HG03457 (cell line): Measurements from ENCODE around the gene ATP1A1.

ENCODE experiments used
- ATAC-seq: cut with Tn5 transposase; IDR thresholded peaks from one replicate; pipeline ENCODE4 v1.9.1; 2021; ENCODE audit warnings: moderate number of reproducible peaks; ENCODE audit not compliant: unreplicated experiment

The ATP1A1 gene

DNA sequence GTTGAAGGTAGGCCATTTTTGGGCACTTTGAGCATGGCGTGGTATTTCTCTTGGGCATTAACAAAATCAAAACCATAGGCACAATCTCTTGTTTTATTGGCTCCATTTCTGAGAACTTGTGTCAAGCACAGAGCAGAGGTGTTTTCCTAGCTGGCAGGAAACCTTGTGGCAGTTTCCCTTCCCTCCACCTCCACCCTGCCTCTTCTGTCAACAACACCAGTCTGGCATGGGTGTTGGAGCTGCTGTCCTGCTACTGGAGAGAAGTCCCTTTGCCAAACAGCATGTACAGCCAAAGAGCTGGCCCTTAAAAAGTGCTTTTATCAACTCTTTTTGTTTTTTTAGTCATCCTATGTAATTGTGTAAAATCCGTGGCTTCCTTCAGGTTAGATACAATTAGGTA, 16.0 kb downstream of the ATP1A1 start:
- ATAC-seq = no peak

DNA sequence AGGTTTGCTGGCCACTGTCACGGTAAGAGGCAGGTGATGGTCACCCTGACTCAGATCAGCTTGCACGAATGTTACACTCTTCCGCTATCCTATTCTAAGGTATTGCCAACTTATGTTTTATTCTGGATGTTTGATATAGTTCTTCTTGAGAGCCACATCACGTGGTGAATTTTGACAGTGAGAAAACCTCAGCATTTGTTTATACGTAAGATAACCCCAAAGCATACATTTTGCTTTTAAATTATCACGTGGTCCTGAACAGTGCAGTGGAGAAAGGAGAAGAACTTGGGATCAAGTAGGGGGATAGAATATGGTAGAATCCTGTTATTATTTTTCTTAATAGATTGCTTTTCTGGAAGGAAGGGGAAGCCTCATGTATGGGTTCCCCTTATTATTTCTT, 16.6 kb downstream of the ATP1A1 start:
- no peak for ATAC-seq

GRCh38 chr1:116390195-116390594, 17.2 kb downstream of the ATP1A1 start:
- ATAC-seq = no peak

DNA sequence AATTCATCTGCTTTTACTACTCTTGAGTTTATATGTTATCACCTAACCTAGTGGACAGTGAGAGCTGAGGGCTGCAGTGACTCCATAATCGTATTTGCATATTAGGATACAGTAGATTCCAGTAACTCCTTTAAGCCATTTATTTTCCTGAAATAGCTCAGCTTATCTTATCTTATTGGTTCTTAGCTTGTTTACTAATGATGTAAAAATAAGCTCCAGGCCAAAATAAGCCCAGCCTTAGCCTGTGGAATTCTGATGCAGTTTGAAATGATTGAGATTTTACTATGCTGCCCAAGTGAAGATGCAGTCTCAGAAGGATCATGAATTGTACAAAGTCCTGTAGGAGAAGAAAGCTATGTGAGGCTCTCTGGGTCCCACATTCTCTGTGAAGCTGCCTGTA, 18.1 kb downstream of the ATP1A1 start:
- ATAC-seq = no peak

- ATAC-seq = no peak
Measured at GRCh38 chr1:116392717-116393404, 19.8 kb downstream of the ATP1A1 start.

- no peak for ATAC-seq
Measured at GRCh38 chr1:116393792-116394191, 20.7 kb downstream of the ATP1A1 start.

- no peak for ATAC-seq
Measured at GRCh38 chr1:116394270-116394669, 21.2 kb downstream of the ATP1A1 start.

GRCh38 chr1:116396769-116397168, 23.7 kb downstream of the ATP1A1 start:
- no peak for ATAC-seq

GRCh38 chr1:116397728-116398127, 24.7 kb downstream of the ATP1A1 start:
- ATAC-seq = no peak

- no peak for ATAC-seq
Measured at GRCh38 chr1:116400780-116401179, 27.7 kb downstream of the ATP1A1 start.

- no peak for ATAC-seq
Measured at GRCh38 chr1:116401646-116402176, 28.7 kb downstream of the ATP1A1 start.

GRCh38 chr1:116402333-116402732, 29.3 kb downstream of the ATP1A1 start:
- no peak for ATAC-seq

DNA sequence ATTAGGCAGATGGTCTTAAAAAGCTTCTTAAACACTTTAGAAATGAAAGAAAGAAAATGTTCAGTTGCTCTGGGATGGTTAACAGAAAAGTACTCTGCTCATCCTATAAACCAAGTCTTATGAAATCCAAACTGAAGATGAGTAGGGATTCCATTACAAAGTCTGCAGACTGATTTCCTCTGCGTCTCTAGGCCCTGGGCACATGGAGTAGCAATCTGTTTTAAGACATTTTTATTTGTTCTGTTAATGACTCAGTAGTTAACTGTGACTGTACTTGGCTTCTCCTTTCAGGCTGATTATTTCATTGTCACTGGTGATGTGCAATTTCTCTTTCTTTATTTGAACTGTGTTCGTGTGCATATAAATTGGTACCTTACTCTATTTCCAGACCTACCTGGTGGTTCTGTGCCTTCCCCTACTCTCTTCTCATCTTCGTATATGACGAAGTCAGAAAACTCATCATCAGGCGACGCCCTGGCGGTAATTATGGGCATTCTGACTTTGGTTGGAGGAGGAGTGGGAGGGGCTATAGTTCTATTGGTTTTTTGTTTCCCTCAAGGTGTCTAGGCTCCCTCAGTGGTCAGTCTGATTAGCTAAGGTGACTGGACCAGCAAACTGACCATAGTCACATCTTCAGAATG, 30.6 kb downstream of the ATP1A1 start:
- ATAC-seq = no peak

GRCh38 chr1:116404699-116405098, 31.7 kb downstream of the ATP1A1 start:
- no peak for ATAC-seq

DNA sequence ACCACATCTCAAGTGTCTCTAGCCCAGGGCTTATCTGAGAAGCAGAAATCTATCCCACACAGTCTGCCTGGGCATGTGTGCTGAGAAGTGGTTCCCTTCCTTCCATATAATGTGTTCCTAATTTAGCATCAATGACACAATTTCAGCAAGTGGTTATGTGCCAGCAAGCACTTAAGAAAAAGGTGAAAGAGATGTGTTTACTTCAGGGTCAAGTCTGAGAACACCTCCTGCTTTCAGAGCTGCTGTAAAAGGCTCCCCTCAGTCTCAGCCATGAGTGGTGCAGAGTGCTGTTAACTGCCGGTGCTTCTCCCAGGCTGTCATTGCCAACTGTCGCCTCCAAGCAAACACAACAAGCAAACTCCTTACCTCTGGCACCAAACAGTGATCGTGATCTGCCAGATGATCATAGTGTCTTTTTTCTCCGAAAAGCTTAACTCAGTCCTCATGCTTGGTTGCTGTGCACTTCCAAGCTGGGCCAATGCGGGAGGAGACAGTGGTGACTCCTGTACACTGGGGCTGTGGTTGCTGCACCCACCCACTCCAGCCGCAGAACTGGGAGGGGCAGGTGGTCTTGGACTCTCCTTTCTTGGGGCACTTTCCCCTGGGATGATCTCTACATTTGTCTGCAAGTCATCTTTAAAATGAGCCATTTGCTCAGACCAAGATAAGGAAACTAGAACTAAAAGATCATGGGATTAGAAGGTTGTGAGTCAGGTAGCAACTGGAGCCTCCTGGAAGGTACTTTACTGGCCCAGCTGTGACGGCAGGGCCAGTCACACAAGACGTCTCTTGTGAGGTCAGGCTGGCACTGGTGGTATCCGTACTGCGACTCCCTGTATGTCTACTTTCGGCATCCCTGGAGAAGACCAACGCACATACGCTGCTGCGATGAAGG, 32.4 kb downstream of the ATP1A1 start:
- no peak for ATAC-seq

DNA sequence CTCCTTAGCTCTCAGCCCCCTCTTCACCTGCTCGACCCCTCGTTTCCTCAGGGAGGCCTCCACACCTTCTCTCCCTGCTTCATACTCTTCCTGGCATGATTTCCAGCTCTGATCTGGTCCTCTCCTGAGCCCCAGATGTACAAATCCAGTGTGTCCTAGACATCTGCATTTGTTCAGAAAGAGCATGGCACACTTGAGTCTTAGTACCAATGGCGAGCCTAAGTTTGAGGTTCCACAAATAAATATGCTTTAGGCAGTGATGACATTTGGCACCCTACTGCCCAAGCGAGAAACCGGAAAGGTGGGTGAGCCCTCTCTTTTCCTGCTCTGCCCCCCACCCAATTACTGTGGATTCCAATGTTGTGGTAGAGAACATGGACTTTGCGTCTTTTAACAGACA, 34.0 kb downstream of the ATP1A1 start:
- ATAC-seq = no peak

DNA sequence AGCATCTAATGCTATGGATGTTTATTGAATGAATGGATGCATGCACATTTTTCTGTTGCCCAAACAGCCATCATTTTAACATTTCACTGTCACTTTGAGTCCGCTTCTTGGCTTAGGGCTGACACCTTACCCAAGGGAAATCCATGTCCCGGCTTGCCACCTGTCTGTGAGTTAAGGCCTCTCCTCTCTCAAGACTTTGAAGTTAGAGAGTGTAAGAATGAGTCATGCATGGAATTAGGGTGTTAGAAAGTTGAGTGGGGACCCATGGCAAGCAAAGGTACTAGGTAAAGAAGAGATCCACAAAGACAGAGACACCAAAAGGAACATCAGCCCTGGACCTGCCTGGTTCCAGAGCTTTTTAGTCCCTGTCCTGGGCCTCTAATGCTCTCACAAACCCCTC, 35.1 kb downstream of the ATP1A1 start:
- ATAC-seq = no peak

GRCh38 chr1:116408803-116409720, 36.0 kb downstream of the ATP1A1 start:
- no peak for ATAC-seq

DNA sequence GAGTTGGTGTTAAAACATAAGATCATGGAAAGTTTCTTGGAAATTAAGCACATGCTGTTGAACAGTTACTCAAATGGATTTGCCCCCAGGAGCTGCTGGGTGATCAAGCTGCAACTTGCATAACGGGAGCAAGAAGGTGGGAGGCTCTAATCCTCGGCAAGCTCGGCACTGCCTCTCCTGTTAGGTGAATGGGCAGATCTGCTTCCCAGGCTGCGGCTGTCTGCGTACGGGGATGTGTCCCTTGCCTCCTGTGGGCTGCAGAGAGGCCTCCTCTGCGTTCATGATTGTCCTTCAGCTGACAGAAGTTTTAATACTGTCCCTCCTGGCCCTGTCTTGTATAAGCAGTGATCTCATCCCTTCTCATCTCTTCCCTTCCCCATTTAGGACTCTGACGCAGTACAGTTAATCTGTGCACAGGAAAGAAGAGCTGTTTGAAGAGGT, 36.7 kb downstream of the ATP1A1 start:
- no peak for ATAC-seq

- ATAC-seq = no peak
Measured at GRCh38 chr1:116411784-116412479, 38.9 kb downstream of the ATP1A1 start.
